ENCODE results near the gene ZNF543. TPM values are rescaled to one million over a fixed set of nuclear protein-coding genes. Genes with fewer than 3 reads are reported as not detected.

ZNF543 gene
- total RNA-seq, 1 donor from 2014 or later, result 5.7 TPM

- DNase-seq (ENCODE audit: low read depth), result no peak
- peak overlapping the region; percentile 99 for H3K4me3 ChIP-seq (ENCODE audit: low read depth, low read length)
- no peak for TF ChIP-seq CTCF (conservative IDR thresholded peaks at IDR 0.05; ENCODE audit: low read depth, low read length)
These were observed 39.3 kb upstream of the ZNF543 start for GRCh38 chr19:57280962-57281400.

GRCh38 chr19:57282011-57282643 lies 38.1 kb upstream of the ZNF543 start:
- H3K4me3 ChIP-seq (ENCODE audit: low read depth, low read length), result peak overlapping the region; percentile 99
- no peak for DNase-seq (ENCODE audit: low read depth)
- TF ChIP-seq CTCF (conservative IDR thresholded peaks at IDR 0.05; ENCODE audit: low read depth, low read length), result no peak

- no peak for TF ChIP-seq CTCF (conservative IDR thresholded peaks at IDR 0.05; ENCODE audit: low read depth, low read length)
- DNase-seq (ENCODE audit: low read depth), result no peak
- no peak overlapping the region for H3K4me3 ChIP-seq (ENCODE audit: low read depth, low read length)
These were observed 31.9 kb upstream of the ZNF543 start for GRCh38 chr19:57288373-57288772.

- TF ChIP-seq CTCF (conservative IDR thresholded peaks at IDR 0.05; ENCODE audit: low read depth, low read length), result no peak
- H3K4me3 ChIP-seq (ENCODE audit: low read depth, low read length), result no peak overlapping the region
- no peak for DNase-seq (ENCODE audit: low read depth)
These were observed 29.3 kb upstream of the ZNF543 start for GRCh38 chr19:57290970-57291369.

GRCh38 chr19:57292547-57292946 lies 27.7 kb upstream of the ZNF543 start:
- no peak for DNase-seq (ENCODE audit: low read depth)
- no peak overlapping the region for H3K4me3 ChIP-seq (ENCODE audit: low read depth, low read length)
- TF ChIP-seq CTCF (conservative IDR thresholded peaks at IDR 0.05; ENCODE audit: low read depth, low read length), result no peak

GRCh38 chr19:57293719-57294118 lies 26.6 kb upstream of the ZNF543 start:
- TF ChIP-seq CTCF (conservative IDR thresholded peaks at IDR 0.05; ENCODE audit: low read depth, low read length), result no peak
- no peak overlapping the region for H3K4me3 ChIP-seq (ENCODE audit: low read depth, low read length)
- DNase-seq (ENCODE audit: low read depth), result no peak

- no peak overlapping the region for H3K4me3 ChIP-seq (ENCODE audit: low read depth, low read length)
- no peak for TF ChIP-seq CTCF (conservative IDR thresholded peaks at IDR 0.05; ENCODE audit: low read depth, low read length)
- DNase-seq (ENCODE audit: low read depth), result peak; percentile 43
These were observed 18.2 kb upstream of the ZNF543 start for GRCh38 chr19:57302020-57302465.
